ENCODE data around the gene DNAJB5. TPM values are rescaled to one million over a fixed set of nuclear protein-coding genes. Genes with fewer than 3 reads are reported as not detected.

DNAJB5 gene
- total RNA-seq, 1 donor from 2014 or later: 2.4 TPM

Other genes with a start within 250 kb of the DNAJB5 start
- gene PHF24, start 31.5 kb upstream of the DNAJB5 start, total RNA-seq: not detected in 2 replicates
- gene VCP, start 82.9 kb downstream of the DNAJB5 start, total RNA-seq: 443 and 473 TPM in 2 replicates
- 9.7 and 13.3 TPM in 2 replicates for gene FANCG, start 90.2 kb downstream of the DNAJB5 start, total RNA-seq
- 7.2 and 8.7 TPM in 2 replicates for gene PIGO, start 106.8 kb downstream of the DNAJB5 start, total RNA-seq
- 153 and 167 TPM in 2 replicates for gene STOML2, start 113.4 kb downstream of the DNAJB5 start, total RNA-seq
- 5.6 and 7.4 TPM in 2 replicates for gene ATOSB, start 126.1 kb downstream of the DNAJB5 start, total RNA-seq
- gene UNC13B, start 172.3 kb downstream of the DNAJB5 start, total RNA-seq: 16.3 and 20.4 TPM in 2 replicates